Tibial nerve (tissue), 4 donors: ENCODE measurements around the gene ATP5IF1. TPM values are rescaled to one million over a fixed set of nuclear protein-coding genes. Genes with fewer than 3 reads are reported as not detected.

Source experiments
- DNase-seq, 2 donors: peaks; one replicate each; pipeline ENCODE4 v3.0.0-alpha.2; 2019; ENCODE audit warnings: low spot score in 2 of 2
- H3K27ac ChIP-seq, 4 donors: fragments of 200-600 bp; sonication (generic) in 3 of 4; one replicate each; pipeline ENCODE4 v1.5.1; 2017 to 2019; ENCODE audit warnings: mild to moderate bottlenecking in 1 of 4
- H3K27me3 ChIP-seq, 2 donors: fragments of 200-600 bp; sonication (generic) in 1 of 2; one replicate each; pipeline versions ENCODE4 v1.5.1 to v1.6.0; 2017 to 2019
- H3K36me3 ChIP-seq, 3 donors: fragments of 200-600 bp; sonication (generic); one replicate each; pipeline ENCODE4 v1.5.1; 2018 to 2019
- H3K4me1 ChIP-seq, 4 donors: fragments of 200-600 bp; sonication (generic) in 3 of 4; one replicate each; pipeline ENCODE4 v1.5.1; 2017 to 2019
- H3K4me3 ChIP-seq, 4 donors: fragments of 200-600 bp; sonication (generic) in 3 of 4; one replicate each; pipeline ENCODE4 v1.5.1; 2017 to 2019; ENCODE audit warnings: mild to moderate bottlenecking in 1 of 4, moderate library complexity in 1 of 4
- H3K9me3 ChIP-seq, 4 donors: fragments of 200-600 bp; sonication (generic) in 3 of 4; one replicate each; pipeline ENCODE4 v1.5.1; 2017 to 2019
- EP300 ChIP-seq, 2 donors: sonication (generic); formaldehyde crosslinking; IDR thresholded peaks; one replicate each; pipeline ENCODE4 v1.6.1; 2017; ENCODE audit warnings: antibody characterized with exemption in 2 of 2, mild to moderate bottlenecking in 1 of 2
- POLR2A ChIP-seq, 2 donors: fragments of 450-650 bp; IDR thresholded peaks; one replicate each; pipeline ENCODE4 v1.6.1; 2017; ENCODE audit warnings: antibody characterized with exemption in 2 of 2, mild to moderate bottlenecking in 2 of 2, moderate library complexity in 2 of 2
- WGBS, 2 donors: methylation state at CpG; one replicate each; pipeline ENCODE4 v1.1.5; 2018; 5-methylcytosine and 5-hydroxymethylcytosine counted together
- total RNA-seq, 4 donors: library from RNA; depleted of rRNA; stranded (reverse); fragments of >200 nt; gene quantifications; one replicate each; pipeline ENCODE4 v1.1.0, GENCODE V29; 2016
- TF ChIP-seq, protein P1 (sequence below), 5 experiments: fragments of 200-600 bp in 3 of 5; fragments of 450-650 bp in 2 of 5; sonication (generic) in 3 of 5; IDR thresholded peaks; one replicate each; pipeline ENCODE4 v1.5.1; 2016 to 2019; ENCODE audit warnings: antibody characterized with exemption in 5 of 5, mild to moderate bottlenecking in 3 of 5, moderate library complexity in 2 of 5

The ATP5IF1 gene
- total RNA-seq, 4 donors from 2014 or later = 96.3 to 207 (median 148) TPM

DNA sequence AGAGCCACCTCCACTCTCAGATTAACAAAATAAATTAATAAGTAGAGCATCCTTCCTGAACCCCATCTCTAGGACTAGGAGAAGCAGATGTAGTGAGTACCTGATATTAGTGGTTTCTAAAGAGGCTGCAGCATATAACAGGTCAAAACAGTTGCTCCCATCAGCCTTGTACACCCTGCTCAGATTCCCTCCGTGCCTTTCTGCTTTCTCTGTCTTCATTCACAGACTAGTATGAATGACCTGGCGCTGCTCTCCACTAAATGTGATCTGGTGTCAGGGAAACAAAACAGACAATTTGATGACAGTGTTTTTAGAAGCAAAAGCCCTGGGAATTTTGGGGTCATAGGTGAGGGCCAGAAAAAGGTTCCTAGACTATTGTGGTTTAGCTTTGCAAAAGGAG, 31.7 kb downstream of the ATP5IF1 start:
- DNase-seq = no peak
- Histone ChIP-seq H3K4me1 (no peaks in the 10 kb centered on the region), H3K36me3 (peaks cover 0 to 26% (median 0%) of the 10 kb centered on the region in 3 donors), H3K27me3 (no peaks in the 10 kb centered on the region), H3K9me3 (no peaks in the 10 kb centered on the region), H3K4me3 (no peak overlapping the region), H3K27ac (no peak overlapping the region)
- TF ChIP-seq EP300 (IDR thresholded peaks at IDR 0.05) (no peak), POLR2A (IDR thresholded peaks at IDR 0.05) (no peak)
- TF ChIP-seq, protein P1, sequence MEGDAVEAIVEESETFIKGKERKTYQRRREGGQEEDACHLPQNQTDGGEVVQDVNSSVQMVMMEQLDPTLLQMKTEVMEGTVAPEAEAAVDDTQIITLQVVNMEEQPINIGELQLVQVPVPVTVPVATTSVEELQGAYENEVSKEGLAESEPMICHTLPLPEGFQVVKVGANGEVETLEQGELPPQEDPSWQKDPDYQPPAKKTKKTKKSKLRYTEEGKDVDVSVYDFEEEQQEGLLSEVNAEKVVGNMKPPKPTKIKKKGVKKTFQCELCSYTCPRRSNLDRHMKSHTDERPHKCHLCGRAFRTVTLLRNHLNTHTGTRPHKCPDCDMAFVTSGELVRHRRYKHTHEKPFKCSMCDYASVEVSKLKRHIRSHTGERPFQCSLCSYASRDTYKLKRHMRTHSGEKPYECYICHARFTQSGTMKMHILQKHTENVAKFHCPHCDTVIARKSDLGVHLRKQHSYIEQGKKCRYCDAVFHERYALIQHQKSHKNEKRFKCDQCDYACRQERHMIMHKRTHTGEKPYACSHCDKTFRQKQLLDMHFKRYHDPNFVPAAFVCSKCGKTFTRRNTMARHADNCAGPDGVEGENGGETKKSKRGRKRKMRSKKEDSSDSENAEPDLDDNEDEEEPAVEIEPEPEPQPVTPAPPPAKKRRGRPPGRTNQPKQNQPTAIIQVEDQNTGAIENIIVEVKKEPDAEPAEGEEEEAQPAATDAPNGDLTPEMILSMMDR (IDR thresholded peaks at IDR 0.05) = no peak
- WGBS, 2 donors = 79 to 80% methylated on average over 2 of the region's 2 CpGs

DNA sequence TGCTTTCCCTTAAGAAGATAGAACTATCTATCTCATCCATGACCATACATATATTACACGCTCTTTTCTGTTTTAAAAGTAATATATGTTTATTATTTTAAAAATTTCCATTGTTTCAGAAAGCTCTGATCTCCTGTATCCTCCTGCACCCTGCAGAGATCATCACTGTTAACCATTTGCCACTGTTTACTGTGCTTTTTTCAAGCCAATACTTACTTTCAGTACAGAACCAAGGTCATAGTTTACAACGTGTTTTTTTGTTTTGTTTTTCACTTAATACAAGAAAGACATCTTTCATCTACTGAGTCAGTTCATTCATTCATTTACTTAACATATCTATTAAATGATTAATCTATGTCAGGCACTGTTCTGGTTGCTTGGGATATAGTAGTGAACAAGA, 33.6 kb downstream of the ATP5IF1 start:
- H3K9me3 ChIP-seq = no peaks in the 10 kb centered on the region
- 66 to 67% methylated on average over 2 of the region's 2 CpGs for WGBS, 2 donors
- no peak for TF ChIP-seq POLR2A (IDR thresholded peaks at IDR 0.05)
- TF ChIP-seq EP300 (IDR thresholded peaks at IDR 0.05) = no peak
- TF ChIP-seq, protein P1 (IDR thresholded peaks at IDR 0.05) = no peak
- no peaks in the 10 kb centered on the region for H3K27me3 ChIP-seq
- H3K36me3 ChIP-seq = peaks cover 0 to 45% (median 0%) of the 10 kb centered on the region in 3 donors
- H3K4me1 ChIP-seq = no peaks in the 10 kb centered on the region
- H3K27ac ChIP-seq = no peak overlapping the region
- no peak for DNase-seq
- H3K4me3 ChIP-seq = no peak overlapping the region

DNA sequence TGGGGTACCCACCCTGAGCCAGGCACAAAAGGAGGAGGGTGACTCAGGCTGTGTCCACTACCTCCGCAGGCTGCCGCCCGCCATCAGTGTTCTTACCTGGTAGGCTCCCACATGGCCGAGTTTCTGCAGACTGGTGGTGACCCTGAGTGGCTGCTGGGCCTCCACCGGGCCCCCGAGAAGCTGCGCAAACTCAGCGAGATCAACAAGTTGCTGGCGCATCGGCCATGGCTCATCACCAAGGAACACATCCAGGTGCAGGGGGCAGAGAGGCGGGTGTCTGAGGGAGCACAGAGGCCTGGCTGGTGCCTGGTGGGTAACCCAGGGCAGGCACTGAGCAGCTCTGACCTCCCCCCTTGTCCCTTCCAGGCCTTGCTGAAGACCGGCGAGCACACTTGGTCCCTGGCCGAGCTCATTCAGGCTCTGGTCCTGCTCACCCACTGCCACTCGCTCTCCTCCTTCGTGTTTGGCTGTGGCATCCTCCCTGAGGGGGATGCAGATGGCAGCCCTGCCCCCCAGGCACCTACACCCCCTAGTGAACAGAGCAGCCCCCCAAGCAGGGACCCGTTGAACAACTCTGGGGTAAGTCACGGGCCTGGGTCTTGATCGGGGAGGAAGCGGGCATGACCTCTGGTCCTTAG, 36.4 kb downstream of the ATP5IF1 start:
- H3K36me3 ChIP-seq = peaks cover 0 to 71% (median 0%) of the 10 kb centered on the region in 3 donors
- no peak overlapping the region for H3K27ac ChIP-seq
- no peaks in the 10 kb centered on the region for H3K9me3 ChIP-seq
- H3K4me1 ChIP-seq = no peaks in the 10 kb centered on the region
- H3K4me3 ChIP-seq = no peak overlapping the region
- H3K27me3 ChIP-seq = no peaks in the 10 kb centered on the region
- TF ChIP-seq, protein P1 (IDR thresholded peaks at IDR 0.05) = no peak
- TF ChIP-seq POLR2A (IDR thresholded peaks at IDR 0.05) (no peak), EP300 (IDR thresholded peaks at IDR 0.05) (no peak)
- WGBS, 2 donors = 93% methylated on average over 18 to 20 of the region's 20 CpGs
- DNase-seq = no peak

DNA sequence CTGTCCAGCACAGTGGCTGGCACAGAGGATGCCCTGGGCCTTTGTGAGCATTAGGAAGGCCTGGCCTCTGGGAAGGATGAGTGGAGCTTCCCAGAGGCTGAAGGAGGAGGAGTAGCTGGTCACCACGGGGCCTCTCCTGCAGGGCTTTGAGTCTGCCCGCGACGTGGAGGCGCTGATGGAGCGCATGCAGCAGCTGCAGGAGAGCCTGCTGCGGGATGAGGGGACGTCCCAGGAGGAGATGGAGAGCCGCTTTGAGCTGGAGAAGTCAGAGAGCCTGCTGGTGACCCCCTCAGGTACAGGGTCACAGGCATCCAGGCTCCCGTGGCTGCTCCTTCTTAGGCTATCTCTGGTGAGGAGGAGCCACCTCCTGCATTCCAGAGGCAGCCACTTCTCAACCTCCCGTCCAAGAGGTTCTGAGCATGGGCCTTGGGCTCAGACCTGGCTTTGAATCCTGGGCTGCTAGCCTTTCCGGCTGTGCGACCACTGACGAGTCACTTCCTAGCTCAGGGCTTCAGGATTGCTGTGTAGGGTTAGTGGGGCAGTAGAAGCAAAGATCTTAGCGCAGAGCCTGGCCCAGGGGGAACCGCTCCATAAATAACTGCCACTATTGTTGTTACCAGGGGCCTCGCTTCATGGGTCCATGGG, 37.4 kb downstream of the ATP5IF1 start:
- Histone ChIP-seq H3K4me3 (no peak overlapping the region), H3K9me3 (no peaks in the 10 kb centered on the region), H3K27me3 (no peaks in the 10 kb centered on the region), H3K4me1 (no peaks in the 10 kb centered on the region), H3K27ac (no peak overlapping the region), H3K36me3 (peaks cover 0 to 81% (median 0%) of the 10 kb centered on the region in 3 donors)
- WGBS, 2 donors = 68 to 89% methylated on average over 16 to 17 of the region's 17 CpGs
- no peak for TF ChIP-seq EP300 (IDR thresholded peaks at IDR 0.05)
- TF ChIP-seq, protein P1 (IDR thresholded peaks at IDR 0.05) = no peak
- TF ChIP-seq POLR2A (IDR thresholded peaks at IDR 0.05) = no peak
- DNase-seq = no peak

DNA sequence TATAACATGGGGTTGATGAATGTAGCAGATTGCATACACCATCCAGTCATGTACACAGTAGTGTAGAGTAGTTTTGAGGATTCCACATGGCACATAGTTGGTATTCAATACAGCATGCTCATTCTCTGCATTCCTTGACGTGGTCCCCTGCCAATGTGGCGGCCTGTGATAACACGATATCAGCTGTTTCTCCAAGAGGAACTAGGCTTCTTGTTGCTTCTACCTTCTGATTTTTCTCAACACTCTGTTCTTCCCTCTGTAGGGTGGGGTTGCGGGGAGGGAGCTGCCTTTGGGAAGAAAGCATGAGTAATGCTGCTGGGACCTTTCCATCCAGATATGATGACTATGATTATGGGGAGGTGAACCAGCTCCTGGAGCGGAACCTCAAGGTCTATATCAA, 42.8 kb downstream of the ATP5IF1 start:
- H3K36me3 ChIP-seq = peaks cover 0 to 92% (median 0%) of the 10 kb centered on the region in 3 donors
- no peak for DNase-seq
- H3K27ac ChIP-seq = no peak overlapping the region
- H3K4me3 ChIP-seq = no peak overlapping the region
- TF ChIP-seq, protein P1 (IDR thresholded peaks at IDR 0.05) = no peak
- TF ChIP-seq EP300 (IDR thresholded peaks at IDR 0.05) (no peak), POLR2A (IDR thresholded peaks at IDR 0.05) (no peak)
- no peaks in the 10 kb centered on the region for H3K27me3 ChIP-seq
- no peaks in the 10 kb centered on the region for H3K9me3 ChIP-seq
- 89 to 94% methylated on average over 5 of the region's 5 CpGs for WGBS, 2 donors
- no peaks in the 10 kb centered on the region for H3K4me1 ChIP-seq
